Testis (tissue), 3 donors: ENCODE results near the gene SPINK8. TPM values are rescaled to one million over a fixed set of nuclear protein-coding genes. Genes with fewer than 3 reads are reported as not detected.

ENCODE experiments used
- DNase-seq: peaks from one replicate; pipeline ENCODE4 v3.0.0-alpha.2; 2019
- H3K27ac ChIP-seq, 2 donors: fragments of 200-600 bp; sonication (generic); one replicate each; pipeline ENCODE4 v1.5.1; 2019
- H3K27me3 ChIP-seq: fragments of 200-600 bp; sonication (generic); one replicate; pipeline ENCODE4 v1.5.1; 2019
- H3K36me3 ChIP-seq: fragments of 200-600 bp; sonication (generic); one replicate; pipeline ENCODE4 v1.5.1; 2017; ENCODE audit warnings: low read depth; ENCODE audit errors: missing control alignments
- H3K4me1 ChIP-seq: fragments of 200-600 bp; sonication (generic); one replicate; pipeline ENCODE4 v1.5.1; 2019
- H3K4me3 ChIP-seq, 2 donors: fragments of 200-600 bp; sonication (generic); one replicate each; pipeline ENCODE4 v1.5.1; 2017 to 2019
- H3K9me3 ChIP-seq: fragments of 200-600 bp; sonication (generic); one replicate; pipeline ENCODE4 v1.5.1; 2017
- CTCF ChIP-seq, 3 experiments: fragments of 450-650 bp in 2 of 3; fragments of 200-600 bp in 1 of 3; sonication (generic) in 1 of 3; IDR thresholded peaks; one replicate each; pipeline ENCODE4 v1.5.1; 2016 to 2019; ENCODE audit warnings: antibody characterized with exemption in 3 of 3, mild to moderate bottlenecking in 2 of 3, moderate library complexity in 1 of 3
- POLR2A ChIP-seq: fragments of 450-650 bp; IDR thresholded peaks from one replicate; pipeline ENCODE4 v1.6.1; 2017; ENCODE audit warnings: antibody characterized with exemption, mild to moderate bottlenecking, moderate library complexity
- WGBS, 2 donors: methylation state at CpG; one replicate each; pipeline ENCODE4 v1.1.5; 2018; 5-methylcytosine and 5-hydroxymethylcytosine counted together
- intact Hi-C: fragments of 100-400 bp; cut with DNase I; formaldehyde crosslinking; loops from one replicate; pipeline ENCODE4 v1.15.1; 2023; ENCODE audit warnings: low total_unique reads
- polyA plus RNA-seq: library from polyadenylated mRNA; stranded (reverse); fragments of 350-450 nt; fragmentation: Illumina TruSeq; extraction: RNeasy Lipid Tissue Mini Kit (QIAGEN cat#74804); gene quantifications from one replicate; pipeline ENCODE4 v1.2.3, GENCODE V29; 2014; ENCODE audit warnings: low read depth, low replicate concordance; ENCODE audit not compliant: insufficient read depth
- total RNA-seq, 2 donors: library from RNA; depleted of rRNA; stranded (reverse); fragments of >200 nt; gene quantifications; one replicate each; pipeline ENCODE4 v1.2.3, GENCODE V29; 2016

SPINK8 gene
- total and polyA plus RNA-seq, 3 donors from 2014 or later, result not detected

DNA sequence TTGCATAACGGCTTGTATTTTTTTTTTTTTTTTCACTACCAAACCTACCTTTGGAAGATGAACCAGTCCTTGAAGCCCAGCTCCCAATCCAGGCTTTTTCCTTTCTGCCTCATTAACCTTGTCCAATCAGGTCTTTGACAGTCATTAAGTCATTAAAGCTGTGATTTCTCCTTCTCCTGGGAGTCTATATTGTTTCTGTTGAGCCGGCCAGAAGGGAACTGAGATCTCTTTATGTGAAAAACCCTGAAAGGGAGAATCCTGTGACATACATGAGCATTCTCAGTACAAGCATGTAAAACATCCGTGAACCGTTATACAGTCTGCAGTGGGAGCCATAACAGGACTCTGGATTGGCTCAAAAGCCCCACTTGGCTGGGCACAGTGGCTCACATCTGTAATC is 52.6 kb downstream of the SPINK8 start:
- intact Hi-C loops, result no loop called here
- no peaks in the 10 kb centered on the region for H3K9me3 ChIP-seq
- TF ChIP-seq CTCF (IDR thresholded peaks at IDR 0.05), result no peak
- TF ChIP-seq POLR2A, result no peak
- 90 to 96% methylated on average over 4 of the region's 4 CpGs for WGBS, 2 donors
- no peak for DNase-seq
- no peak overlapping the region for H3K27ac ChIP-seq
- no peaks in the 10 kb centered on the region for H3K4me1 ChIP-seq
- no peaks in the 10 kb centered on the region for H3K27me3 ChIP-seq
- no peaks in the 10 kb centered on the region for H3K36me3 ChIP-seq
- no peak overlapping the region for H3K4me3 ChIP-seq

GRCh38 chr3:48278884-48279559 is 54.4 kb downstream of the SPINK8 start:
- H3K9me3 ChIP-seq, result no peaks in the 10 kb centered on the region
- no peaks in the 10 kb centered on the region for H3K36me3 ChIP-seq
- no peak for TF ChIP-seq POLR2A
- no peak for TF ChIP-seq CTCF (IDR thresholded peaks at IDR 0.05)
- intact Hi-C loops, result no loop called here
- H3K4me3 ChIP-seq, result no peak overlapping the region
- 65 to 82% methylated on average over 4 of the region's 4 CpGs for WGBS, 2 donors
- DNase-seq, result no peak
- no peaks in the 10 kb centered on the region for H3K27me3 ChIP-seq
- no peak overlapping the region for H3K27ac ChIP-seq
- H3K4me1 ChIP-seq, result no peaks in the 10 kb centered on the region

GRCh38 chr3:48276911-48277641 is 56.4 kb downstream of the SPINK8 start:
- no peak for DNase-seq
- no peak for TF ChIP-seq CTCF (IDR thresholded peaks at IDR 0.05)
- no peak for TF ChIP-seq POLR2A
- Histone ChIP-seq H3K27ac (no peak overlapping the region), H3K9me3 (no peaks in the 10 kb centered on the region), H3K27me3 (no peaks in the 10 kb centered on the region), H3K4me3 (no peak overlapping the region), H3K4me1 (no peaks in the 10 kb centered on the region), H3K36me3 (no peaks in the 10 kb centered on the region)
- intact Hi-C loops, result no loop called here
- 96 to 97% methylated on average over 7 of the region's 7 CpGs for WGBS, 2 donors

DNA sequence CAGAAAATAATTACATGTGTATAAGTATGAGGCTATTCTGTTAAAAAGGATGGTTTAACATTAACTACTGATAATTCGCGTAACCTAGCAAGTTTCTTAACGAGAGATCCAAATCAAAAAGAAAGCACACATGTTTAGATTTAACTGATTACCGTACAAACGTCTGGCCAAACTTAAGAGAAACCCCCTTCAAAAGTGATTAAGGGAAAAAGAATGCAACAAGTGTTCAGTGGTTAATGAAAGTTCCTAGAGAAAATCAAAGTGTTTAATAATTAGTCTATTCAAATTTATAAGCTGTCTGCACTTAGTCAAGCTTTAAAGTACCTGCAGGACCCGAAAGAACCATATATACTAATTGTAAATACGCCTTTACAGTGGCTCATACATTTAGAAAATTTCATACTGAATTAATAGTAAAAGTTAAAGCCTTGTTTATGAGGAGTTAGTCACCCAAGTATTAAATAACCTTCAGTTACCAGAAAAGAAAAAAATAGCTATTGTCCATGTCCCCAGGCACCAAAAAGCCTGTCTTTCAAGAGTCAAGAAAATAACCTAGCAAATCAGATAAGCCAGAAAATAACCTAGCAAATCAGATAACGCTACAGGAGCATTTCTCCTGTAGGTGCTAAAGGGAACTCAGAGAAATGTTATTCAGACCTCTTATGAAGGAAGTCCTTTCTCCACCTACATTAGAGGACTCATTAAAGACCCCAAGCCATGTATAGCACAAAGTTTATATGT is 58.0 kb downstream of the SPINK8 start:
- intact Hi-C loops, result no loop called here

More for the DNA sequence above, 58.0 kb downstream of the SPINK8 start:
- TF ChIP-seq POLR2A, result no peak
- no peak for TF ChIP-seq CTCF (IDR thresholded peaks at IDR 0.05)
- Histone ChIP-seq H3K27me3 (no peaks in the 10 kb centered on the region), H3K9me3 (no peaks in the 10 kb centered on the region), H3K27ac (no peak overlapping the region), H3K4me3 (no peak overlapping the region), H3K4me1 (no peaks in the 10 kb centered on the region), H3K36me3 (no peaks in the 10 kb centered on the region)
- WGBS, 2 donors, result 80 to 82% methylated on average over 8 of the region's 8 CpGs
- DNase-seq, result no peak
